ENCODE results near the gene METTL9.
"Not testable (repeated sequence)": the region's sequence is repeated elsewhere in the genome, so short reads cannot be mapped to it uniquely, and the experiment has no call there.

- not testable (repeated sequence) for TF ChIP-seq BHLHE40 (IDR thresholded peaks at IDR 0.05; ENCODE audit: low read depth, low read length); CEBPB (IDR thresholded peaks at IDR 0.05; ENCODE audit: low read depth, low read length); CHD1 (IDR thresholded peaks at IDR 0.05; ENCODE audit: low read depth, low read length); RCOR1 (IDR thresholded peaks at IDR 0.05; ENCODE audit: insufficient replicate concordance, low read length); RAD21 (IDR thresholded peaks at IDR 0.05; ENCODE audit: low read length); POLR2A (IDR thresholded peaks at IDR 0.05; ENCODE audit: low read depth, low read length); MAZ (IDR thresholded peaks at IDR 0.05; ENCODE audit: borderline replicate concordance, low read depth, low read length); NFE2L2 (IDR thresholded peaks at IDR 0.05; ENCODE audit: low read depth, low read length); MXI1 (IDR thresholded peaks at IDR 0.05; ENCODE audit: borderline replicate concordance, low read depth, low read length); MAFK (IDR thresholded peaks at IDR 0.05; ENCODE audit: low read depth, low read length)
- TF ChIP-seq, protein P1, sequence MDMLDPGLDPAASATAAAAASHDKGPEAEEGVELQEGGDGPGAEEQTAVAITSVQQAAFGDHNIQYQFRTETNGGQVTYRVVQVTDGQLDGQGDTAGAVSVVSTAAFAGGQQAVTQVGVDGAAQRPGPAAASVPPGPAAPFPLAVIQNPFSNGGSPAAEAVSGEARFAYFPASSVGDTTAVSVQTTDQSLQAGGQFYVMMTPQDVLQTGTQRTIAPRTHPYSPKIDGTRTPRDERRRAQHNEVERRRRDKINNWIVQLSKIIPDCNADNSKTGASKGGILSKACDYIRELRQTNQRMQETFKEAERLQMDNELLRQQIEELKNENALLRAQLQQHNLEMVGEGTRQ (IDR thresholded peaks at IDR 0.05; ENCODE audit: low read depth, low read length): not testable (repeated sequence)
- TF ChIP-seq, protein P2, sequence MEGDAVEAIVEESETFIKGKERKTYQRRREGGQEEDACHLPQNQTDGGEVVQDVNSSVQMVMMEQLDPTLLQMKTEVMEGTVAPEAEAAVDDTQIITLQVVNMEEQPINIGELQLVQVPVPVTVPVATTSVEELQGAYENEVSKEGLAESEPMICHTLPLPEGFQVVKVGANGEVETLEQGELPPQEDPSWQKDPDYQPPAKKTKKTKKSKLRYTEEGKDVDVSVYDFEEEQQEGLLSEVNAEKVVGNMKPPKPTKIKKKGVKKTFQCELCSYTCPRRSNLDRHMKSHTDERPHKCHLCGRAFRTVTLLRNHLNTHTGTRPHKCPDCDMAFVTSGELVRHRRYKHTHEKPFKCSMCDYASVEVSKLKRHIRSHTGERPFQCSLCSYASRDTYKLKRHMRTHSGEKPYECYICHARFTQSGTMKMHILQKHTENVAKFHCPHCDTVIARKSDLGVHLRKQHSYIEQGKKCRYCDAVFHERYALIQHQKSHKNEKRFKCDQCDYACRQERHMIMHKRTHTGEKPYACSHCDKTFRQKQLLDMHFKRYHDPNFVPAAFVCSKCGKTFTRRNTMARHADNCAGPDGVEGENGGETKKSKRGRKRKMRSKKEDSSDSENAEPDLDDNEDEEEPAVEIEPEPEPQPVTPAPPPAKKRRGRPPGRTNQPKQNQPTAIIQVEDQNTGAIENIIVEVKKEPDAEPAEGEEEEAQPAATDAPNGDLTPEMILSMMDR (conservative IDR thresholded peaks at IDR 0.05; ENCODE audit: low read depth, low read length): not testable (repeated sequence)
- TF ChIP-seq, protein P3, sequence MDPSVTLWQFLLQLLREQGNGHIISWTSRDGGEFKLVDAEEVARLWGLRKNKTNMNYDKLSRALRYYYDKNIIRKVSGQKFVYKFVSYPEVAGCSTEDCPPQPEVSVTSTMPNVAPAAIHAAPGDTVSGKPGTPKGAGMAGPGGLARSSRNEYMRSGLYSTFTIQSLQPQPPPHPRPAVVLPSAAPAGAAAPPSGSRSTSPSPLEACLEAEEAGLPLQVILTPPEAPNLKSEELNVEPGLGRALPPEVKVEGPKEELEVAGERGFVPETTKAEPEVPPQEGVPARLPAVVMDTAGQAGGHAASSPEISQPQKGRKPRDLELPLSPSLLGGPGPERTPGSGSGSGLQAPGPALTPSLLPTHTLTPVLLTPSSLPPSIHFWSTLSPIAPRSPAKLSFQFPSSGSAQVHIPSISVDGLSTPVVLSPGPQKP (IDR thresholded peaks at IDR 0.05; ENCODE audit: borderline replicate concordance, low read depth, low read length): not testable (repeated sequence)
Measured at GRCh38 chr16:21549975-21550374, 49.4 kb upstream of the METTL9 start.
